Astrocyte (in vitro differentiated cells and primary cell): ENCODE results near the gene PKD1L1. TPM values are rescaled to one million over a fixed set of nuclear protein-coding genes. Genes with fewer than 3 reads are reported as not detected.

Experiments used
- DNase-seq: peaks from one replicate; pipeline ENCODE4 v3.0.0-alpha.2; 2010; ENCODE audit warnings: low read depth
- FAIRE-seq: peaks from 2 replicates; lab custom pipeline; 2011; peaks lifted over from hg19 to GRCh38; lab: Jason Lieb, UNC
- H2AFZ ChIP-seq: 2 replicates; pipeline ENCODE4 v1.6.0; 2012; ENCODE audit warnings: low read depth, low read length, inconsistent platforms
- H3K27ac ChIP-seq: 2 replicates; pipeline ENCODE4 v1.5.1; 2011; ENCODE audit warnings: low read depth, low read length, inconsistent platforms
- H3K27me3 ChIP-seq: 2 replicates; pipeline ENCODE4 v1.6.0; 2011; ENCODE audit warnings: low read length, inconsistent platforms; ENCODE audit not compliant: insufficient read depth
- H3K36me3 ChIP-seq: 2 replicates; pipeline ENCODE4 v1.5.1; 2011; ENCODE audit warnings: low read length, inconsistent platforms; ENCODE audit not compliant: insufficient read depth
- H3K4me1 ChIP-seq: 2 replicates; pipeline ENCODE4 v1.5.1; 2011; ENCODE audit warnings: low read length, inconsistent platforms; ENCODE audit not compliant: insufficient read depth
- H3K4me2 ChIP-seq: 2 replicates; pipeline ENCODE4 v1.6.0; 2012; ENCODE audit warnings: low read length, inconsistent platforms
- H3K4me3 ChIP-seq: 2 replicates; pipeline ENCODE4 v1.5.1; 2011; ENCODE audit warnings: low read depth, mild to moderate bottlenecking, low read length, inconsistent platforms; ENCODE audit not compliant: insufficient read depth
- H3K79me2 ChIP-seq: 2 replicates; pipeline ENCODE4 v1.6.0; 2012; ENCODE audit warnings: mild to moderate bottlenecking, low read length, inconsistent platforms; ENCODE audit not compliant: insufficient read depth
- H3K9ac ChIP-seq: 2 replicates; pipeline ENCODE4 v1.6.0; 2012; ENCODE audit warnings: mild to moderate bottlenecking, low read length, inconsistent platforms
- H3K9me3 ChIP-seq: 2 replicates; pipeline ENCODE4 v1.5.1; 2012; ENCODE audit warnings: low read depth, mild to moderate bottlenecking, low read length, inconsistent platforms; ENCODE audit not compliant: insufficient read depth
- H4K20me1 ChIP-seq: 2 replicates; pipeline ENCODE4 v1.6.0; 2012; ENCODE audit warnings: low read length, inconsistent platforms; ENCODE audit not compliant: insufficient read depth
- H3K27ac Mint-ChIP-seq: one replicate; pipeline ENCODE4 v1.8.0; 2021; ENCODE audit warnings: mild to moderate bottlenecking, mixed read lengths; ENCODE audit not compliant: unreplicated experiment
- H3K27me3 Mint-ChIP-seq: one replicate; pipeline ENCODE4 v1.8.0; 2021; ENCODE audit warnings: low read depth, mixed read lengths; ENCODE audit not compliant: unreplicated experiment
- H3K36me3 Mint-ChIP-seq: one replicate; pipeline ENCODE4 v1.8.0; 2021; ENCODE audit warnings: low read depth, mixed read lengths; ENCODE audit not compliant: unreplicated experiment
- H3K4me1 Mint-ChIP-seq: one replicate; pipeline ENCODE4 v1.8.0; 2021; ENCODE audit warnings: low read depth, mixed read lengths; ENCODE audit not compliant: unreplicated experiment
- H3K4me3 Mint-ChIP-seq: one replicate; pipeline ENCODE4 v1.8.0; 2021; ENCODE audit warnings: mild to moderate bottlenecking, moderate library complexity, mixed read lengths; ENCODE audit not compliant: unreplicated experiment
- H3K9me3 Mint-ChIP-seq: one replicate; pipeline ENCODE4 v1.8.0; 2021; ENCODE audit warnings: mild to moderate bottlenecking, mixed read lengths; ENCODE audit not compliant: unreplicated experiment
- EZH2 ChIP-seq: IDR thresholded peaks from 2 replicates; pipeline ENCODE4 v1.6.1; 2012; ENCODE audit warnings: mild to moderate bottlenecking, low read length, inconsistent platforms; ENCODE audit not compliant: insufficient read depth
- total RNA-seq: library from RNA; stranded (reverse); gene quantifications from 2 replicates; pipeline ENCODE4 v1.2.1, GENCODE V29; 2021
- TF ChIP-seq, protein P1 (sequence below): IDR thresholded peaks from 2 replicates; pipeline ENCODE4 v1.5.1; 2011; ENCODE audit warnings: low read depth, mild to moderate bottlenecking, inconsistent platforms, low read length, moderate library complexity; ENCODE audit not compliant: insufficient read depth

Gene PKD1L1
- total RNA-seq, 1 donor from 2014 or later = 0.39 TPM

DNA sequence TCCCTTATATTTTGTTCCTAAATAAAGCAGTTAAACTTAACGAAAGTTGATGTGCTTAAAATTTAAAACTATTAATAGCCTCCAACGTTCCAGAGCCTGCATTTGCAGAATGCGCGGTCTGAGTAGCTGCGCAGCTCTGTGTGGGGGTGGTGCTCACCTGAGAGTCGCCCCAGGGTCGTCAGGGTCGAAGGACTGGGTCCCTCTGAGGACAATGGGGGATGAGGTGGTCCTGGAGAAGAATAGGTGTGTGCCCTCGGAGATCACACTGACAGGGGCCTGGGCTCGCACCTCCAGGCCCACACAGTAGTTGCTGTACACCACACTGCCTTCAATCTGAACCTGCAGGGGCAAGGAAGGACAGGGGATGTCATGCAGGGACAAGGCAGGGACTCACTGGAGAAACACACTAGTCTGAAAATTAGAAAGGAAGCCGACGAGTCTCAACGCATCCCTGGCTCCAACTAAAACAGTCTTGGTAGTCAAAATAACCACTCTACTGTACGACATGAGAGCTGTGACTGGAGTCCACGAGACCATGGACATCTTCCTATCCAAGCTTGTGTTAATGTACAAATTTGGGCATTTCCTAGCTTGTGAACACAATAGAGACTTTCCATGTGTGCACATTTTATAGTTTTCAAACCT lies 54.4 kb downstream of the PKD1L1 start:
- Mint-ChIP-seq H3K36me3 (no peaks in the 10 kb centered on the region), H3K9me3 (no peaks in the 10 kb centered on the region), H3K27ac (no peak overlapping the region), H3K4me3 (no peak overlapping the region), H3K27me3 (peaks cover 10% of the 10 kb centered on the region), H3K4me1 (no peaks in the 10 kb centered on the region)
- Histone ChIP-seq H3K79me2 (no peaks in the 10 kb centered on the region), H3K4me1 (no peaks in the 10 kb centered on the region), H3K4me3 (no peak overlapping the region), H3K27ac (no peak overlapping the region), H4K20me1 (no peaks in the 10 kb centered on the region), H3K36me3 (no peaks in the 10 kb centered on the region), H3K9ac (no peak overlapping the region), H3K9me3 (no peaks in the 10 kb centered on the region), H3K27me3 (no peaks in the 10 kb centered on the region), H2AFZ (no peak overlapping the region), H3K4me2 (no peak overlapping the region)
- FAIRE-seq (no peak), DNase-seq (no peak)
- TF ChIP-seq EZH2 = no peak
- TF ChIP-seq, protein P1, sequence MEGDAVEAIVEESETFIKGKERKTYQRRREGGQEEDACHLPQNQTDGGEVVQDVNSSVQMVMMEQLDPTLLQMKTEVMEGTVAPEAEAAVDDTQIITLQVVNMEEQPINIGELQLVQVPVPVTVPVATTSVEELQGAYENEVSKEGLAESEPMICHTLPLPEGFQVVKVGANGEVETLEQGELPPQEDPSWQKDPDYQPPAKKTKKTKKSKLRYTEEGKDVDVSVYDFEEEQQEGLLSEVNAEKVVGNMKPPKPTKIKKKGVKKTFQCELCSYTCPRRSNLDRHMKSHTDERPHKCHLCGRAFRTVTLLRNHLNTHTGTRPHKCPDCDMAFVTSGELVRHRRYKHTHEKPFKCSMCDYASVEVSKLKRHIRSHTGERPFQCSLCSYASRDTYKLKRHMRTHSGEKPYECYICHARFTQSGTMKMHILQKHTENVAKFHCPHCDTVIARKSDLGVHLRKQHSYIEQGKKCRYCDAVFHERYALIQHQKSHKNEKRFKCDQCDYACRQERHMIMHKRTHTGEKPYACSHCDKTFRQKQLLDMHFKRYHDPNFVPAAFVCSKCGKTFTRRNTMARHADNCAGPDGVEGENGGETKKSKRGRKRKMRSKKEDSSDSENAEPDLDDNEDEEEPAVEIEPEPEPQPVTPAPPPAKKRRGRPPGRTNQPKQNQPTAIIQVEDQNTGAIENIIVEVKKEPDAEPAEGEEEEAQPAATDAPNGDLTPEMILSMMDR = no peak

DNA sequence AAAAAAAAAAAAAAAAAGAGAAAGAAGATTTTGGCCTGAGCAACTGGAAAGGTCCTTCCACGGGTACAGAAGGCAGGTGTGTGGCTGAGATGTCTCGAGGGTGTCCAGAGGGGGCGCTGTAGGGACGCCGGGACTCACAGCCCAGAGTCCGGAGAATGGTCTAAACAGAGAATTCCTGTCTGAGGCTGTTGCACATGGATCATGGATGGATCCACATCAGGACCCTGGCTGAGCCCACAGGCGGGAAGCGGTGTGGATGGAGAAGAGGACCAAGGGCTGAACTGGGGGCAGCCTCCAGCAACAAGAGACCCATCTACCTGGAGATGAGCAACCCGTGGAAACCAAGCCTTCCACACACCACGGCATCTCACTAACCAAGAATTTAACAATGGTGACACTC lies 55.0 kb downstream of the PKD1L1 start:
- Histone ChIP-seq H4K20me1 (no peaks in the 10 kb centered on the region), H3K27me3 (no peaks in the 10 kb centered on the region), H2AFZ (no peak overlapping the region), H3K4me3 (no peak overlapping the region), H3K9me3 (no peaks in the 10 kb centered on the region), H3K27ac (no peak overlapping the region), H3K4me2 (no peak overlapping the region), H3K9ac (no peak overlapping the region), H3K36me3 (no peaks in the 10 kb centered on the region), H3K4me1 (no peaks in the 10 kb centered on the region), H3K79me2 (no peaks in the 10 kb centered on the region)
- Mint-ChIP-seq H3K9me3 (no peaks in the 10 kb centered on the region), H3K27ac (no peak overlapping the region), H3K36me3 (no peaks in the 10 kb centered on the region), H3K27me3 (peaks cover 10% of the 10 kb centered on the region), H3K4me1 (no peaks in the 10 kb centered on the region), H3K4me3 (no peak overlapping the region)
- FAIRE-seq (no peak), DNase-seq (no peak)
- no peak for TF ChIP-seq EZH2
- TF ChIP-seq, protein P1 = no peak

DNA sequence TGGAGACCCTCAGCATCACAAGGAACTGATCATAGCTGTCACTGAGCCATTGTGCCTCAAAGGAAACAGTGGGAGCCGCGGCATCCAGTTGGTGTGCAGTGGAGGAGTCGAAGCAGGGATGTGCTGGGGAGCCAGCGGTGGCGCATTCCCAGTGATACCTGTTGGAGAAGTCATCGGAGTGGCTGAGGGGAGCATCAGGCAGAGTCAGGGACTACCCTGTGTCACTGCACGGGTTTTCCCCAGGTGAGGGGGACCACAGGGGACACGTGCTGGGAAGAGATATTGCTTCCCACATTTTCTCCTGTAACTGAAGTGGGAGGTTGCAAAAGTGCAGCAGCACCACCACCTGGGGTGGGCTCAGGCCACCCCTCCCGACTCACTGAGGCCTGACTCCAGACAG lies 57.7 kb downstream of the PKD1L1 start:
- Histone ChIP-seq H3K4me3 (no peak overlapping the region), H3K4me2 (no peak overlapping the region), H3K4me1 (no peaks in the 10 kb centered on the region), H2AFZ (no peak overlapping the region), H3K27me3 (no peaks in the 10 kb centered on the region), H3K36me3 (no peaks in the 10 kb centered on the region), H3K9me3 (no peaks in the 10 kb centered on the region), H3K27ac (no peak overlapping the region), H3K79me2 (no peaks in the 10 kb centered on the region), H3K9ac (no peak overlapping the region), H4K20me1 (no peaks in the 10 kb centered on the region)
- Mint-ChIP-seq H3K4me3 (no peak overlapping the region), H3K27ac (no peak overlapping the region), H3K36me3 (no peaks in the 10 kb centered on the region), H3K9me3 (no peaks in the 10 kb centered on the region), H3K27me3 (peaks cover 16% of the 10 kb centered on the region), H3K4me1 (no peaks in the 10 kb centered on the region)
- TF ChIP-seq EZH2 = no peak
- TF ChIP-seq, protein P1 = no peak
- no peak for FAIRE-seq
- no peak for DNase-seq
